Measurements from ENCODE around the gene ZNF275.

DNA sequence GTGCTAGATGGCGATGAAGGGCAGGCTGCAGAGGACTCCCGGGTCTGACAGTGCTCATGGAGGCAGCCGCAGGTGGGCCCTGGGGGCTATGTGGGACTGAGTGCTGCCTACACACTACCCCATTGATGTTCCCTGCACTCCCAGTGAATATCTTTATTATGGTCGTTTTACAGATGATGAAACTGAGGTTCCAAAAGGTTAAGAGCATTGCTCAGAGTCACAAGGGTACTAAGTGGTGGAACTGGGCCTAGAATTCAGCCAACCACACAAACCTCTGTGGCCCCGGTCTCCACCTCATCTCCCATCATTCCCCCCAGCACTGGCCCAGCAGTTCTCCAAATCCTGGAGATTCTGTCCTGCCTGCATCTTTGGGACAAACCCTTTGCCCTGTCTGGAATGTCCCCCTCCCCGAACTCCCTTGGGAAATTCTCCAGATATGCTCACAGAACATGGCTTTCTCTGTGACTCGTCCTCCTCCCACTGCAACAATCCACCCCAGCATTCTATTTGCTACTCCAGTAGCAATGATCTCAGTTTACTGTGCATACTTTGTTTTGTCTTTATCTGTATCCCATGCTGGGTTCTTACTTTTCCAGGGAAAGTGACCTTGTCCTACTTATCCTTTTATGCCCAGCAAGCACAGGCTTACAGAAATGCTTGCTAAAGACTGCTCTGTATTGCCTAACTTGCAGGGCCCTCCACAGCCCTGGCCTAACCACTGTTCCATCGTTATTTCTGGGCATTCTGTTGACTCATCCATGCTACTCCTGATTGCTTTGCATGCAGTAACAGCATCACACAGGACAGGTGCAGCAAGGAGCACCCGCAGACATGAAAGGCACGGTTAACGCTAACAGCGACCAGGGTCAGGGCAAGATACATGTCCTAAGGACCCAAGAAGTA is 26.4 kb upstream of the ZNF275 start:
- TF ChIP-seq JUN (CRISPR knock-in tag; IDR thresholded peaks at IDR 0.05) (no peak), SP1 (CRISPR knock-in tag; conservative IDR thresholded peaks at IDR 0.05) (no peak), ZNF263 (CRISPR knock-in tag; IDR thresholded peaks at IDR 0.05; ENCODE audit: low read depth) (no peak), FOXK1 (CRISPR knock-in tag; IDR thresholded peaks at IDR 0.05) (no peak), MAX (CRISPR knock-in tag; IDR thresholded peaks at IDR 0.05) (no peak), ATF3 (CRISPR knock-in tag; conservative IDR thresholded peaks at IDR 0.05) (no peak)
- TF ChIP-seq, protein P1, sequence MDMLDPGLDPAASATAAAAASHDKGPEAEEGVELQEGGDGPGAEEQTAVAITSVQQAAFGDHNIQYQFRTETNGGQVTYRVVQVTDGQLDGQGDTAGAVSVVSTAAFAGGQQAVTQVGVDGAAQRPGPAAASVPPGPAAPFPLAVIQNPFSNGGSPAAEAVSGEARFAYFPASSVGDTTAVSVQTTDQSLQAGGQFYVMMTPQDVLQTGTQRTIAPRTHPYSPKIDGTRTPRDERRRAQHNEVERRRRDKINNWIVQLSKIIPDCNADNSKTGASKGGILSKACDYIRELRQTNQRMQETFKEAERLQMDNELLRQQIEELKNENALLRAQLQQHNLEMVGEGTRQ (CRISPR knock-in tag; IDR thresholded peaks at IDR 0.05), result no peak
- TF ChIP-seq, protein P2, sequence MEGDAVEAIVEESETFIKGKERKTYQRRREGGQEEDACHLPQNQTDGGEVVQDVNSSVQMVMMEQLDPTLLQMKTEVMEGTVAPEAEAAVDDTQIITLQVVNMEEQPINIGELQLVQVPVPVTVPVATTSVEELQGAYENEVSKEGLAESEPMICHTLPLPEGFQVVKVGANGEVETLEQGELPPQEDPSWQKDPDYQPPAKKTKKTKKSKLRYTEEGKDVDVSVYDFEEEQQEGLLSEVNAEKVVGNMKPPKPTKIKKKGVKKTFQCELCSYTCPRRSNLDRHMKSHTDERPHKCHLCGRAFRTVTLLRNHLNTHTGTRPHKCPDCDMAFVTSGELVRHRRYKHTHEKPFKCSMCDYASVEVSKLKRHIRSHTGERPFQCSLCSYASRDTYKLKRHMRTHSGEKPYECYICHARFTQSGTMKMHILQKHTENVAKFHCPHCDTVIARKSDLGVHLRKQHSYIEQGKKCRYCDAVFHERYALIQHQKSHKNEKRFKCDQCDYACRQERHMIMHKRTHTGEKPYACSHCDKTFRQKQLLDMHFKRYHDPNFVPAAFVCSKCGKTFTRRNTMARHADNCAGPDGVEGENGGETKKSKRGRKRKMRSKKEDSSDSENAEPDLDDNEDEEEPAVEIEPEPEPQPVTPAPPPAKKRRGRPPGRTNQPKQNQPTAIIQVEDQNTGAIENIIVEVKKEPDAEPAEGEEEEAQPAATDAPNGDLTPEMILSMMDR (IDR thresholded peaks at IDR 0.05), result no peak

Measured in WTC11 (cell line).